SJCRH30 (cell line): ENCODE results near the gene ZBTB44. TPM values are rescaled to one million over a fixed set of nuclear protein-coding genes. Genes with fewer than 3 reads are reported as not detected.

Experiments
- DNase-seq, 2 experiments: peaks; one replicate each; pipeline ENCODE4 v3.0.0-alpha.2; 2015 to 2020
- H3K27ac ChIP-seq: fragments of 250-450 bp; sonication (Bioruptor Pico); 2 replicates; pipeline ENCODE4 v1.5.1; 2020; ENCODE audit warnings: mild to moderate bottlenecking, moderate library complexity
- H3K27me3 ChIP-seq: fragments of 250-450 bp; sonication (Bioruptor Pico); 2 replicates; pipeline ENCODE4 v1.5.1; 2020; ENCODE audit warnings: mild to moderate bottlenecking, moderate library complexity
- H3K36me3 ChIP-seq: fragments of 250-450 bp; sonication (Bioruptor Pico); 2 replicates; pipeline ENCODE4 v1.5.1; 2020; ENCODE audit warnings: mild to moderate bottlenecking, moderate library complexity
- H3K4me1 ChIP-seq: fragments of 250-450 bp; sonication (Bioruptor Pico); 2 replicates; pipeline ENCODE4 v1.5.1; 2020; ENCODE audit warnings: mild to moderate bottlenecking, moderate library complexity
- H3K4me3 ChIP-seq: fragments of 250-450 bp; sonication (Bioruptor Pico); 2 replicates; pipeline ENCODE4 v1.5.1; 2020; ENCODE audit warnings: mild to moderate bottlenecking, moderate library complexity
- H3K9me3 ChIP-seq: fragments of 250-450 bp; sonication (Bioruptor Pico); replicated peaks from 2 replicates; pipeline ENCODE4 v1.5.1; 2020; ENCODE audit warnings: mild to moderate bottlenecking, moderate library complexity
- total RNA-seq: library from RNA; depleted of rRNA; stranded (reverse); fragments of >200 nt; shearing (Covaris generic); gene quantifications from 2 replicates; pipeline ENCODE4 v1.2.3, GENCODE V29; 2014

The ZBTB44 gene
- total RNA-seq, 1 experiment from 2014 or later: 30.3 TPM

DNA sequence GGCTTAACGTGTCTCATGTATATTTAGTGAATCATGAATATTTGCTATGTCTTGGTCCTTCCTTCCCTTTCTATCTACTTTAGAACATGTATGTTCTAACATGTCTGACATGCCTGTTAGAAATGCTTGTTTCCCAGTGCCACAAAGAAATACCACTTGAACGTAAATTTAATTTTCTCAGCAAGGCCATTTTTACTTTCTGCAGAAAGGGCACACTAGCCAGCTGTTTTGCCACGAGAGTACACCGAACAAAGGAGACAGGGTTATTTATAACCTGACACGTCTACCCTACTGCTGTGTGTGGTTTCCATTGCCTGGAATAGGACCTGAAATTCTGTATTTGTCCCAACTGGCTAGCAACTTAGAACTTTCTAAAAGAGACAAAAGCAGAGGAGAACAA, 7.4 kb upstream of the ZBTB44 start:
- Histone ChIP-seq H3K9me3 (no peaks in the 10 kb centered on the region), H3K27me3 (no peaks in the 10 kb centered on the region), H3K4me1 (0 out of 2 replicates have a peak, but pooled peaks cover 2% of the 10 kb centered on the region), H3K27ac (no peak overlapping the region), H3K36me3 (no peaks in the 10 kb centered on the region), H3K4me3 (no peak overlapping the region)
- DNase-seq: no peak

DNA sequence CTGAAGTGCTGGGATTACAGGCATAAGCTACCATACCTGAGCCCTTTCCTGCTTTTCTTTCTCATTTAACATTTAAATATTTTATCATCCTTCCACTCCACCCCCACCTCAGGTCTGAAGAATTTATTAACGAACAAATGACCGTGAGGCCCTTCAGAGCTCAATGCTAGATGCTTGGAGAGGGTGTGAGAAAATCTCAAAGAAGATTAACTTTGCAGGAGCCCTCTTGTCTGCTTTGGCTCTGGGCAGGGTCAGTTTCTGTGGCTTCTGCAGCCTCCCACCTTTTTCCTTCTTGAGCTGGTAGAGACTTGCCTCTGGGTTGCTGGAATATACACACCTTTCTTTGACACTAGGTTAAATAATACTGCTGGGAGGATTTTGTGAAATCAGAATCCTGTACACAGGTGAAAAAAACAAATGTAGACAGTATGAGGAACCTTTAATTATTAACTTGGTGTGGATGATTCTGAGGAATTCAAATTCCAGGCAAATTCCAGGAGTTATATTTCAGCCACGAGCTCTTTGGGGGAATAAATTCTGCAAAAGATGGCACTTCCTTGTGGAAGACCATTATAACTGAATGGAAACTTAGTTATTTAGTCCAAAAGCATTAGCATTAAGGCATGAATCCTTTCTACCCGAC, 3.4 kb upstream of the ZBTB44 start:
- no peak for DNase-seq
- Histone ChIP-seq H3K27ac (no peak overlapping the region), H3K36me3 (no peaks in the 10 kb centered on the region), H3K9me3 (no peaks in the 10 kb centered on the region), H3K4me1 (0 out of 2 replicates have a peak, but pooled peaks cover 2% of the 10 kb centered on the region), H3K27me3 (no peaks in the 10 kb centered on the region), H3K4me3 (no peak overlapping the region)

GRCh38 chr11:130315354-130315970, 745 bp upstream of the ZBTB44 start:
- 0 out of 2 replicates have a peak, but pooled peaks cover 2% of the 10 kb centered on the region for H3K4me1 ChIP-seq
- H3K27me3 ChIP-seq: no peaks in the 10 kb centered on the region
- H3K4me3 ChIP-seq: peak overlapping the region; percentile 54
- no peaks in the 10 kb centered on the region for H3K36me3 ChIP-seq
- H3K27ac ChIP-seq: no peak overlapping the region
- no peak for DNase-seq
- H3K9me3 ChIP-seq: no peaks in the 10 kb centered on the region

GRCh38 chr11:130314184-130314749, 450 bp downstream of the ZBTB44 start:
- Histone ChIP-seq H3K36me3 (no peaks in the 10 kb centered on the region), H3K27me3 (no peaks in the 10 kb centered on the region), H3K27ac (peak overlapping the region; percentile 54), H3K4me3 (peak overlapping the region; percentile 73), H3K4me1 (0 out of 2 replicates have a peak, but pooled peaks cover 2% of the 10 kb centered on the region), H3K9me3 (no peaks in the 10 kb centered on the region)
- DNase-seq: peak; percentile 22 to 34

DNA sequence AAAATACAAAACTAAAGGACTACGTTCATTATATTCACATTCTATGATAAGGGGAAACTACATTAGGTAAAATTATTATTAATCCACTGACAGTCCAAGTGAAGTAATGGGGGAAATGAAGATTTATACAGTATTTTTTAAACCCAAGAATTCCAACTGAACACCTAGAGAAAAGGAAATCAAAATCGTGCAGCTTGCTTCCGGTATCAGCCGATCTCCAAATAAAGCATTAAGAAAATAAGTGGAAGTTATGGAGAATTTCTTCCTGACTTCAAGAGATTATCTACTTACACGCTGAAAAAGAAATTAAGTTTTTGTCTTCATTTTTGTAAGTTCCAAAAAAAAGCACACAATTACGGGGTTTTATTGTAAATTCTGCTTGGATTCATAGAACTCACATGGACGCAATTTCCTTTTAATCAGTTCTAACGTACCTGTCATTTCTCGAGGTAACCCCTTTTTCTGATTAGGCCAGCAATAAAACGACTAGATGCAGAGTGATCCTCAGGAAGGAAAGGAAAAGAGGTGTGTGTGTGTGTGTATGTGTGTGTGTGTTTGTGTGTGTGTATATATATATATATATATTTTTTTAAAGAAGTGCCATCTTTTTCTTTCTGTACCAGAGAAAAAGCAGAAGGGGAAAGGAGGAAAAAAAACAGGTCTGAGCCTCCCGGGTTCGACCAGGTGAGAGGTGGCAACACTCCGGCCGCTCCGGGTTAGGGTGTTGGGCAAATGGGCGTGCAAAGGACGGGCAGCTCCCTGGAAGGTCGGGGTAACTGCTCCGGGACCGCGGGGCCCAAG, 1.1 kb downstream of the ZBTB44 start:
- Histone ChIP-seq H3K9me3 (no peaks in the 10 kb centered on the region), H3K36me3 (no peaks in the 10 kb centered on the region), H3K4me1 (0 out of 2 replicates have a peak, but pooled peaks cover under 1% of the 10 kb centered on the region), H3K4me3 (peak overlapping the region; percentile 73), H3K27me3 (no peaks in the 10 kb centered on the region), H3K27ac (peak overlapping the region; percentile 54; the same call in 1 of the 2 replicates)
- DNase-seq: no peak

DNA sequence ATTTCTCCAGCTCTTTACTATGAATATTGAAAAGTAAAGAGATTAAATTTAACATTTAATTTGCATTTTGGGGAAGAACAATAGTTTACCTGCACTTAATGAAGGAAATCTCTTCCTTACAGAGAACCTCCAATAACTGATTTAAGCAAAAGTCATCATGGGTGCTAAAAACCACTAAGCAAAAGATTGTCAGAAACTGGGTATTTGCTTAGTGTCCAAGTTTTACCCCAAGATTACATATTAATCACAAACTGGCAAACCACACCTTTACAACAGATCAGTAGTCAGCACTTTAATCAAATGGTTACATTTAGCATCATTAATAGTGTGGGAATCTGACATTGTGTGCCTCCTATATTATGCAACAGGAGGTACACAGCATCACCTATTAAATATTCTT, 2.7 kb downstream of the ZBTB44 start:
- H3K36me3 ChIP-seq: no peaks in the 10 kb centered on the region
- no peaks in the 10 kb centered on the region for H3K27me3 ChIP-seq
- H3K4me1 ChIP-seq: no peaks in the 10 kb centered on the region
- H3K9me3 ChIP-seq: no peaks in the 10 kb centered on the region
- no peak overlapping the region for H3K27ac ChIP-seq
- H3K4me3 ChIP-seq: no peak overlapping the region
- no peak for DNase-seq

DNA sequence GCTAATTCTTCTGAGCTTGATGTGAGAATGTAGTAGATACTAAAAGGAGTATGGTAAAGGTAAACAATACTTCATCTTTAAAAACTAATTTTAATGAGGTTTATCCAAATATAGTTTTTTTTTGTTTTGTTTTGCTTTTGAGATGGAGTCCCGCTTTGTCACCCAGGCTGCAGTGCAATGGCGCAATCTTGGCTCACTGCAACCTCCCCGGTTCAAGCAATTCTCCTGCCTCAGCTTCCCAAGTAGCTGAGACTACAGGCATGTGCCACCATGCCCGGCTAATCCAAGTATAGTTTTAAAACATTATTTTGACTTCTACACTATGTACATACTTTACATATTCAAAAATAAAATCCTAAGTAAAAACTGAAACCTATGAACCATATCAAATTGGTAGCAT, 4.1 kb downstream of the ZBTB44 start:
- Histone ChIP-seq H3K9me3 (no peaks in the 10 kb centered on the region), H3K36me3 (no peaks in the 10 kb centered on the region), H3K27ac (no peak overlapping the region), H3K27me3 (no peaks in the 10 kb centered on the region), H3K4me1 (no peaks in the 10 kb centered on the region), H3K4me3 (no peak overlapping the region)
- DNase-seq: no peak

DNA sequence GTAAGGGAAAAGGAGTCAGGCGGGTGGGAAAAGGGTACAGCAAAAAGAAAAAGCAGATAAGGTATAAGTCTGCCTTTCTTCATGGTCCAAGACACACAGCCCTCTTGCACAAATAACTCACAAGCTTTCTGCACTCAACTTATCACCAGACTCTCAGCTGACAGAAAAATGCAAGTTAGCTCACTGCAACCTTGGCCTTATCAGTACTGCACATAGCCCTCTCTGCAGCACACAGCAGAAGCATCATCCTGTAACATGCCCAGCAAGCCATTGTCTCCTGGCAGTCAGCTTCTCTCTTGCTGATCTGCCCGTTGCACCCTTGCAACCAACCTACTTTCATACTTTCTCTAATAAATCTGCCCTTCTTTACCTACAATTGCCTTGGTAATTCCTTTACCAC, 5.8 kb downstream of the ZBTB44 start:
- Histone ChIP-seq H3K27ac (no peak overlapping the region), H3K36me3 (no peaks in the 10 kb centered on the region), H3K27me3 (no peaks in the 10 kb centered on the region), H3K4me1 (no peaks in the 10 kb centered on the region), H3K4me3 (no peak overlapping the region), H3K9me3 (no peaks in the 10 kb centered on the region)
- no peak for DNase-seq

DNA sequence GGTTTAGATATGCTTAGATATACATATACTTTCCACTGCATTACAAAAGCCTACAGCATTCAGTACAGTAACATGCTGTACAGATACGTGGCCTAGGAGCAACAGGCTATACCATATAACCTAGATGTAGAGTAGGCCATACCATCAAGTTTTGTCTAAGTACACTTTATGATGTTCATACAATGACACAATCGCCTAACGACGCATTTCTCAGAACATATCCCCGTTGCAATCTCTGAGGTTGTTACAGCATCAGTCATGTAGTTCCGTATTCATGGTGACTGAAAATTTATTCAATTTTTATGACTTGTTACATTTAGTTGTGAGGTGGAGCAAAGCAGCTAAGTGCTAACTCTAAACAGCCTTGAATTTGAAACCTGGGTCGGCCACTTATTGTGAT, 6.7 kb downstream of the ZBTB44 start:
- no peak overlapping the region for H3K4me3 ChIP-seq
- no peaks in the 10 kb centered on the region for H3K9me3 ChIP-seq
- H3K27ac ChIP-seq: no peak overlapping the region
- no peaks in the 10 kb centered on the region for H3K4me1 ChIP-seq
- no peaks in the 10 kb centered on the region for H3K36me3 ChIP-seq
- no peak for DNase-seq
- no peaks in the 10 kb centered on the region for H3K27me3 ChIP-seq

DNA sequence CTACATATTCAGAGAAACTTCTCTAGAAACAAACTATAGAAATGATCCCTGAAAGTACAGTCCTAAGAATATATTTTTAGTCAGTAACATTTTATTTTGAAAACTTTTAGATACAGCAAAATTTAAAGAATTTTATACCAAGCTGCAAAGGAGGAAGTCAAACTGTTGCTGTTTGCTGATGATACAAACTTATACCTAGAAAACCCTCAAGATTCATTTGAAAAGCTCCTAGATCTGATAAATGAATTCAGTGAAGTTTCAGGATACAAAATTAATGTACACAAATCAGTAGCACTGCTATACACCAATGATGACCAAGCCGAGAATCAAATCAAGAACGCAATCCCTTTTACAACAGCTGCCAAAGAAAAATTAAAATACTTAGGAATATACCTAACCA, 10.1 kb downstream of the ZBTB44 start:
- Histone ChIP-seq H3K27me3 (no peaks in the 10 kb centered on the region), H3K27ac (no peak overlapping the region), H3K4me3 (no peak overlapping the region), H3K9me3 (no peaks in the 10 kb centered on the region), H3K4me1 (peaks cover 6% of the 10 kb centered on the region), H3K36me3 (no peaks in the 10 kb centered on the region)
- no peak for DNase-seq

DNA sequence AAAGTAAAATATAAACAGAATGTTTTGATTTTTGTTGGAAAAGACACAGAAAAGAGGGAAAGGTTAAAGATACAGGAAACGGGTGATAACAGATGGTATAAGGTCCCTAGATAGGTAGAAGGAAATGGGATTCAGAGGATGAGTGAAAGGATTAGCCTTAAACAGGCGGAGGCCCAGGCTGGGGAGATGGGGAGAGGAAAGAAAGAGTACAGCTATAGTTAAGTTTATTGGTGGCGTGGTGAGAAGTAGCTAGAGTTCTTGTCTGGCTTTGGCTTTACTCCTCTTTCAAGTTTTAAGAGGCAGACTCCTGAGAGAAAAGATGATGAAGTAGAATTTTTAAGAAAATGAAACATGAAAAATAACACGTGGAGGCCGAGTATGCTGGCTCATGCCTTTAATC, 13.7 kb downstream of the ZBTB44 start:
- H3K9me3 ChIP-seq: no peaks in the 10 kb centered on the region
- H3K4me3 ChIP-seq: no peak overlapping the region
- peak overlapping the region; percentile 1; the same call in 1 of the 2 replicates for H3K27ac ChIP-seq
- peak in 1 of 2 experiments; percentile 14 for DNase-seq
- no peaks in the 10 kb centered on the region for H3K27me3 ChIP-seq
- peaks cover 6% of the 10 kb centered on the region for H3K4me1 ChIP-seq
- no peaks in the 10 kb centered on the region for H3K36me3 ChIP-seq

DNA sequence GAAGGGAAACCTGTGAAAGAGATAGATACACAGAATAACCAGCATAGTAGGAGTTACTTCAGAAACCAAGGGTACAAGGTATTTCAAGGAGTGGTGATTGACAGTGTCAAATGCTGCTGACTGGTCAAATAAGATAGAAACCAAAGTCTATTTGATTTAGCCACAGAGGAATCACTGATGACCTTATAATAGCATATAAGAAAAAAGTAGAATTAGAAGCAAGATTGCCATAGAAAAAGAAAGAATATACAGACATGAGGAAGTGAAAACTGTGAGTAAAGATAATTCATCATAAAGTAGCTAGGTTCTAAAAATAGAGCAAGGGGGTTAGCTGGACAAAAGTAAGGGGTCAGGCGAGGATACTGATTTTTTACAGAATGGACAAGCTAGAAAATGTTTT, 14.2 kb downstream of the ZBTB44 start:
- Histone ChIP-seq H3K27me3 (no peaks in the 10 kb centered on the region), H3K27ac (peak overlapping the region; percentile 1; the same call in 1 of the 2 replicates), H3K36me3 (no peaks in the 10 kb centered on the region), H3K4me3 (no peak overlapping the region), H3K4me1 (peaks cover 6% of the 10 kb centered on the region), H3K9me3 (no peaks in the 10 kb centered on the region)
- DNase-seq: peak in 1 of 2 experiments; percentile 25

GRCh38 chr11:130299978-130300377, 14.7 kb downstream of the ZBTB44 start:
- no peak for DNase-seq
- Histone ChIP-seq H3K4me3 (no peak overlapping the region), H3K4me1 (peaks cover 6% of the 10 kb centered on the region), H3K27me3 (no peaks in the 10 kb centered on the region), H3K9me3 (no peaks in the 10 kb centered on the region), H3K27ac (no peak overlapping the region), H3K36me3 (no peaks in the 10 kb centered on the region)

DNA sequence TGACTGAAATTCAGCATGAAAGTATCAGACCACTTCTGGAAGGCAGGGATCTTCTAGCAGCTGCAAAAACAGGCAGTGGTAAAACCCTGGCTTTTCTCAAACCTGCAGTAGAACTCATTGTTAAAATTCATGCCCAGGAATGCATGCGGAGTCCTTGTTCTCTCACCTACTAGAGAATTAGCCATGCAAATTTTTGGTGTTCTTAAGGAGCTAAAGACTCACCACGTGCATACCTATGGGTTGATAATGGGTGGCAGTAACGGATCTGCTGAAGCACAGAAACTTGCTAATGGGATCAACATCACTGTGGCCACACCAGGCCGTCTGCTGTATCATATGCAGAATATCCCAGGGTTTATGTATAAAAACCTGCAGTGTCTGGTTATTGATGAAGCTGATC, 19.1 kb downstream of the ZBTB44 start:
- H3K9me3 ChIP-seq: no peaks in the 10 kb centered on the region
- H3K4me1 ChIP-seq: peaks cover 2% of the 10 kb centered on the region
- H3K27me3 ChIP-seq: no peaks in the 10 kb centered on the region
- DNase-seq: peak in 1 of 2 experiments; percentile 2
- H3K4me3 ChIP-seq: no peak overlapping the region
- H3K27ac ChIP-seq: no peak overlapping the region
- no peaks in the 10 kb centered on the region for H3K36me3 ChIP-seq

DNA sequence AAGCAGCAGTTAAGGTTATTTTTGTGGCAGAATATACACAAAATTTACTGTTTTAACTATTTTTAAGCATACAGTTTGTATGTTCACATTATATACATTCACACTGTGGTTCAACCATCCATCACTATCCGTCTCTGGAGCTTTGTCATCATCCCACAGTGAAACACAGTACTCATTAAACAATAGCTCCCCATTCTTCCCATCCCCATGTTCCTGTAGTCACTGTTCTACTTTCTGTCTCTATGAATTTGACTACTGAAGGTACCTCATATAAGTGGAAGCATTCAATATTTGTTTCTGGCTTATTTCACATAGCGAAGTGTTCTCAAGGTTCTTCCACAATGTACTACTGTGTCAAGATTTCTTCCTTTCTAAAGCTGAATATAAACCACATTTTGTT, 32.6 kb downstream of the ZBTB44 start:
- DNase-seq: no peak
- H3K36me3 ChIP-seq: no peaks in the 10 kb centered on the region
- H3K27me3 ChIP-seq: no peaks in the 10 kb centered on the region
- H3K9me3 ChIP-seq: no peaks in the 10 kb centered on the region
- no peak overlapping the region for H3K4me3 ChIP-seq
- H3K27ac ChIP-seq: no peak overlapping the region
- H3K4me1 ChIP-seq: no peaks in the 10 kb centered on the region
